Measurements from ENCODE around the gene TSPAN19.

The TSPAN19 gene

DNA sequence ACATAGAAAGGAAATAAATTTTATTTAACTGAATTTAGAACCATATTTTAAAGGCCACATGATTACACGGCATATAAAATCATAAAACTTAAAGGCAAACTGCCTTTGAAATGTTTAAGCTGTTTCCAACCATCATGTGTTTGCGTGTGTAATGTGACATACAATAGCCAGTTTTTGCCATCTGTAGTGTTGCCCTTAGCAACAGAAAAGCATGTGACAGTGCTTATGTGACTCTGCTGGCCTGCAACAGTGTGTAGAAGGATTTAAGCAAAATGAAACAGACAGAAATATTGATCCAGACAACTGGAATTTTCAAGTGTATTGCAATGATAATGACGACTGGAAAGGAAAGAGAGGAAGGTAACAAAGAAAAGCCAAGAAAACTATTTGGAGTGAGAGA, 49.5 kb downstream of the TSPAN19 start (continued):
- TF ChIP-seq, protein P1, sequence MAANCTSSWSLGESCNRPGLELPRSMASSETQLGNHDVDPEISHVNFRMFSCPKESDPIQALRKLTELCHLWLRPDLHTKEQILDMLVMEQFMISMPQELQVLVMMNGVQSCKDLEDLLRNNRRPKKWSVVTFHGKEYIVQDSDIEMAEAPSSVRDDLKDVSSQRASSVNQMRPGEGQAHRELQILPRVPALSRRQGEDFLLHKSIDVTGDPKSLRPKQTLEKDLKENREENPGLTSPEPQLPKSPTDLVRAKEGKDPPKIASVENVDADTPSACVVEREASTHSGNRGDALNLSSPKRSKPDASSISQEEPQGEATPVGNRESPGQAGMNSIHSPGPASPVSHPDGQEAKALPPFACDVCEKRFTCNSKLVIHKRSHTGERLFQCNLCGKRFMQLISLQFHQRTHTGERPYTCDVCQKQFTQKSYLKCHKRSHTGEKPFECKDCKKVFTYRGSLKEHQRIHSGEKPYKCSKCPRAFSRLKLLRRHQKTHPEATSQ (tag by site-specific recombination; IDR thresholded peaks at IDR 0.05), result no peak
- TF ChIP-seq ZNF248 (tag by site-specific recombination; IDR thresholded peaks at IDR 0.05) (no peak), ZFP3 (tag by site-specific recombination; IDR thresholded peaks at IDR 0.05; ENCODE audit: low read depth) (no peak)

DNA sequence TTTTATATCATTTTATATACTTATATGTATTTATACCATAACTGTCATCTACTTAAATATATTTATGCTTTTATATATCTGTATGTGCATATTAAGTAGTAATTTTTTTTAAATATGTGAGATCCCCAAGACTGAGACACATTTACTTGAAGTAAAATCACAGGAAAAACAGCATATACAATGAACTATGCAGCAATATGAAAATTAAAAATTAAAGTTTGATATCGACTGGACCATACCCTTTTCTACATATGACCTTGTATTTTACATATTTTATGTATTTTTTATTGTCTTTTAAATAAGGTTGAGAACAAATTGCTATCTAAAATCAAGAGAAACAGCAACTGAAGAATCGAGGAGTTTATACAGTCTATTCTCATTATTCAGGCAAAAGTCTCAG, 50.0 kb downstream of the TSPAN19 start:
- CTCF ChIA-PET, result no interaction called here
- Histone ChIP-seq H3K4me1 (ENCODE audit: control insufficient read depth, insufficient read depth, low read length) (no peaks in the 10 kb centered on the region), H3K4me3 (ENCODE audit: low read depth, low read length) (no peak overlapping the region), H3K36me3 (ENCODE audit: control insufficient read depth in 2 of 2, insufficient read depth in 1 of 2, low read length in 2 of 2) (no peaks in the 10 kb centered on the region), H3K9me3 (ENCODE audit: control insufficient read depth, insufficient read depth, low read depth, low read length) (no peaks in the 10 kb centered on the region), H3K27ac (ENCODE audit: extremely low read depth, low read depth, low read length) (no peak overlapping the region)
- POLR2A ChIA-PET, result no interaction called here
- TF ChIP-seq ZNF707 (tag by site-specific recombination; IDR thresholded peaks at IDR 0.05) (no peak), KLF7 (tag by site-specific recombination; IDR thresholded peaks at IDR 0.05; ENCODE audit: borderline replicate concordance) (no peak), ZNF404 (tag by site-specific recombination; IDR thresholded peaks at IDR 0.05) (no peak), PRDM1 (tag by site-specific recombination; IDR thresholded peaks at IDR 0.05) (no peak), ZNF157 (tag by site-specific recombination; IDR thresholded peaks at IDR 0.05) (no peak), ZIC2 (tag by site-specific recombination; IDR thresholded peaks at IDR 0.05) (no peak), ZNF391 (tag by site-specific recombination; IDR thresholded peaks at IDR 0.05; ENCODE audit: borderline replicate concordance, low read depth) (no peak), ZNF202 (tag by site-specific recombination; IDR thresholded peaks at IDR 0.05; ENCODE audit: borderline replicate concordance) (no peak), REPIN1 (tag by site-specific recombination; IDR thresholded peaks at IDR 0.05; ENCODE audit: low read depth) (no peak), YY1 (tag by site-specific recombination; IDR thresholded peaks at IDR 0.05) (no peak), ZNF416 (tag by site-specific recombination; IDR thresholded peaks at IDR 0.05) (no peak), FEZF1 (tag by site-specific recombination; IDR thresholded peaks at IDR 0.05) (no peak)
- TF ChIP-seq, protein P2, sequence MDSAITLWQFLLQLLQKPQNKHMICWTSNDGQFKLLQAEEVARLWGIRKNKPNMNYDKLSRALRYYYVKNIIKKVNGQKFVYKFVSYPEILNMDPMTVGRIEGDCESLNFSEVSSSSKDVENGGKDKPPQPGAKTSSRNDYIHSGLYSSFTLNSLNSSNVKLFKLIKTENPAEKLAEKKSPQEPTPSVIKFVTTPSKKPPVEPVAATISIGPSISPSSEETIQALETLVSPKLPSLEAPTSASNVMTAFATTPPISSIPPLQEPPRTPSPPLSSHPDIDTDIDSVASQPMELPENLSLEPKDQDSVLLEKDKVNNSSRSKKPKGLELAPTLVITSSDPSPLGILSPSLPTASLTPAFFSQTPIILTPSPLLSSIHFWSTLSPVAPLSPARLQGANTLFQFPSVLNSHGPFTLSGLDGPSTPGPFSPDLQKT (IDR thresholded peaks at IDR 0.05; ENCODE audit: borderline replicate concordance, low read depth, low read length), result no peak
- TF ChIP-seq, protein P3, sequence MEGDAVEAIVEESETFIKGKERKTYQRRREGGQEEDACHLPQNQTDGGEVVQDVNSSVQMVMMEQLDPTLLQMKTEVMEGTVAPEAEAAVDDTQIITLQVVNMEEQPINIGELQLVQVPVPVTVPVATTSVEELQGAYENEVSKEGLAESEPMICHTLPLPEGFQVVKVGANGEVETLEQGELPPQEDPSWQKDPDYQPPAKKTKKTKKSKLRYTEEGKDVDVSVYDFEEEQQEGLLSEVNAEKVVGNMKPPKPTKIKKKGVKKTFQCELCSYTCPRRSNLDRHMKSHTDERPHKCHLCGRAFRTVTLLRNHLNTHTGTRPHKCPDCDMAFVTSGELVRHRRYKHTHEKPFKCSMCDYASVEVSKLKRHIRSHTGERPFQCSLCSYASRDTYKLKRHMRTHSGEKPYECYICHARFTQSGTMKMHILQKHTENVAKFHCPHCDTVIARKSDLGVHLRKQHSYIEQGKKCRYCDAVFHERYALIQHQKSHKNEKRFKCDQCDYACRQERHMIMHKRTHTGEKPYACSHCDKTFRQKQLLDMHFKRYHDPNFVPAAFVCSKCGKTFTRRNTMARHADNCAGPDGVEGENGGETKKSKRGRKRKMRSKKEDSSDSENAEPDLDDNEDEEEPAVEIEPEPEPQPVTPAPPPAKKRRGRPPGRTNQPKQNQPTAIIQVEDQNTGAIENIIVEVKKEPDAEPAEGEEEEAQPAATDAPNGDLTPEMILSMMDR (tag by site-specific recombination; IDR thresholded peaks at IDR 0.05), result no peak
- TF ChIP-seq, protein P4, sequence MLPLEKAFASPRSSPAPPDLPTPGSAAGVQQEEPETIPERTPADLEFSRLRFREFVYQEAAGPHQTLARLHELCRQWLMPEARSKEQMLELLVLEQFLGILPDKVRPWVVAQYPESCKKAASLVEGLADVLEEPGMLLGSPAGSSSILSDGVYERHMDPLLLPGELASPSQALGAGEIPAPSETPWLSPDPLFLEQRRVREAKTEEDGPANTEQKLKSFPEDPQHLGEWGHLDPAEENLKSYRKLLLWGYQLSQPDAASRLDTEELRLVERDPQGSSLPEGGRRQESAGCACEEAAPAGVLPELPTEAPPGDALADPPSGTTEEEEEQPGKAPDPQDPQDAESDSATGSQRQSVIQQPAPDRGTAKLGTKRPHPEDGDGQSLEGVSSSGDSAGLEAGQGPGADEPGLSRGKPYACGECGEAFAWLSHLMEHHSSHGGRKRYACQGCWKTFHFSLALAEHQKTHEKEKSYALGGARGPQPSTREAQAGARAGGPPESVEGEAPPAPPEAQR (tag by site-specific recombination; IDR thresholded peaks at IDR 0.05), result no peak

DNA sequence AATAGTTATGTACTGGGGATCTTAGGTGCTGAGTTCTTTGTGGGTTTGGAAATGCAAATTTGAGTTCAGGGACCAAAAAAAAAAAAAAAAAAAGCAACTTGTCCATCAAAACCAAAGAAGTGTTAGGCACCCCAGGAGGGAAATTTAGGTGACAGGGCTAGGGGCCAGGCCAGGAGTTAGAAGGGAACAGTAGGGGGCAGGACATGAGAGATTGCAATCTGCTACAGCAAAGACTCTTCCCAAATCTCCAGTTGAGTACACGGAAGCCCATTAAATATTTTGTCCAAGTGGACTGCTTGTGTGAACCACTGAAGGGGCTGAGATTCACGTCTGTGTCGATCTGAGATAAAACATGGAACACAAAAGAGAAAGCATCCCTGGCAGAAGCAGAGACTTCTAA, 52.8 kb downstream of the TSPAN19 start:
- TF ChIP-seq ZNF768 (tag by site-specific recombination; IDR thresholded peaks at IDR 0.05), result no peak
- TF ChIP-seq, protein P5, sequence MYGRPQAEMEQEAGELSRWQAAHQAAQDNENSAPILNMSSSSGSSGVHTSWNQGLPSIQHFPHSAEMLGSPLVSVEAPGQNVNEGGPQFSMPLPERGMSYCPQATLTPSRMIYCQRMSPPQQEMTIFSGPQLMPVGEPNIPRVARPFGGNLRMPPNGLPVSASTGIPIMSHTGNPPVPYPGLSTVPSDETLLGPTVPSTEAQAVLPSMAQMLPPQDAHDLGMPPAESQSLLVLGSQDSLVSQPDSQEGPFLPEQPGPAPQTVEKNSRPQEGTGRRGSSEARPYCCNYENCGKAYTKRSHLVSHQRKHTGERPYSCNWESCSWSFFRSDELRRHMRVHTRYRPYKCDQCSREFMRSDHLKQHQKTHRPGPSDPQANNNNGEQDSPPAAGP (tag by site-specific recombination; IDR thresholded peaks at IDR 0.05), result no peak
- no peak for TF ChIP-seq ZNF10 (tag by site-specific recombination; IDR thresholded peaks at IDR 0.05)
- no peak for TF ChIP-seq ZNF221 (tag by site-specific recombination; IDR thresholded peaks at IDR 0.05; ENCODE audit: borderline replicate concordance)
- TF ChIP-seq ZNF239 (tag by site-specific recombination; IDR thresholded peaks at IDR 0.05), result no peak
- TF ChIP-seq ZNF610 (tag by site-specific recombination; IDR thresholded peaks at IDR 0.05; ENCODE audit: borderline replicate concordance), result no peak
- TF ChIP-seq ZNF707 (tag by site-specific recombination; IDR thresholded peaks at IDR 0.05), result no peak
- TF ChIP-seq, protein P6, sequence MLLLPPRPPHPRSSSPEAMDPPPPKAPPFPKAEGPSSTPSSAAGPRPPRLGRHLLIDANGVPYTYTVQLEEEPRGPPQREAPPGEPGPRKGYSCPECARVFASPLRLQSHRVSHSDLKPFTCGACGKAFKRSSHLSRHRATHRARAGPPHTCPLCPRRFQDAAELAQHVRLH (tag by site-specific recombination; IDR thresholded peaks at IDR 0.05), result no peak
- no peak for TF ChIP-seq ZNF311 (tag by site-specific recombination; IDR thresholded peaks at IDR 0.05; ENCODE audit: borderline replicate concordance)
- no peak for TF ChIP-seq REPIN1 (tag by site-specific recombination; IDR thresholded peaks at IDR 0.05; ENCODE audit: low read depth)
- Histone ChIP-seq H3K36me3 (ENCODE audit: control insufficient read depth in 2 of 2, insufficient read depth in 1 of 2, low read length in 2 of 2) (no peaks in the 10 kb centered on the region), H3K9me3 (ENCODE audit: control insufficient read depth, insufficient read depth, low read depth, low read length) (no peaks in the 10 kb centered on the region), H3K4me1 (ENCODE audit: control insufficient read depth, insufficient read depth, low read length) (no peaks in the 10 kb centered on the region), H3K27ac (ENCODE audit: extremely low read depth, low read depth, low read length) (no peak overlapping the region), H3K4me3 (ENCODE audit: low read depth, low read length) (no peak overlapping the region)
- POLR2A ChIA-PET, result no interaction called here
- CTCF ChIA-PET, result no interaction called here
